Endothelial cell of umbilical vein (primary cell): ENCODE results near the gene MISP.

Experiments
- CTCF ChIP-seq, 2 donors: IDR thresholded peaks; 1 replicate in 1 of 2; 2 replicates in 1 of 2; pipeline ENCODE4 v1.5.1; 2011; ENCODE audit warnings: low read length in 2 of 2, mild to moderate bottlenecking in 2 of 2, moderate library complexity in 2 of 2, control low read depth in 1 of 2, inconsistent platforms in 1 of 2, low read depth in 1 of 2; ENCODE audit not compliant: insufficient read depth in 1 of 2; ENCODE audit errors: extremely low read depth in 1 of 2
- EZH2 ChIP-seq: IDR thresholded peaks from 2 replicates; pipeline ENCODE4 v1.6.1; 2012; ENCODE audit warnings: borderline replicate concordance, low read depth, mild to moderate bottlenecking, moderate library complexity, low read length, inconsistent platforms; ENCODE audit not compliant: severe bottlenecking
- JUN ChIP-seq: IDR thresholded peaks from 2 replicates; pipeline ENCODE4 v1.6.1; 2011; ENCODE audit warnings: borderline replicate concordance, low read depth; ENCODE audit not compliant: insufficient read length, insufficient read depth
- MAX ChIP-seq: IDR thresholded peaks from 2 replicates; pipeline ENCODE4 v1.6.1; 2011; ENCODE audit not compliant: insufficient read depth, insufficient read length
- MYC ChIP-seq: IDR thresholded peaks from one replicate; pipeline ENCODE4 v1.6.1; 2011; ENCODE audit warnings: mild to moderate bottlenecking, low read depth, low read length
- POLR2A ChIP-seq: IDR thresholded peaks from 2 replicates; pipeline ENCODE4 v1.6.1; 2012; ENCODE audit warnings: low read depth, mild to moderate bottlenecking, control low read depth, low read length
- POLR2AphosphoS5 ChIP-seq: IDR thresholded peaks from 2 replicates; pipeline ENCODE4 v1.6.1; 2012; ENCODE audit warnings: low read depth, mild to moderate bottlenecking, control low read depth, low read length, moderate library complexity; ENCODE audit not compliant: insufficient read depth

DNA sequence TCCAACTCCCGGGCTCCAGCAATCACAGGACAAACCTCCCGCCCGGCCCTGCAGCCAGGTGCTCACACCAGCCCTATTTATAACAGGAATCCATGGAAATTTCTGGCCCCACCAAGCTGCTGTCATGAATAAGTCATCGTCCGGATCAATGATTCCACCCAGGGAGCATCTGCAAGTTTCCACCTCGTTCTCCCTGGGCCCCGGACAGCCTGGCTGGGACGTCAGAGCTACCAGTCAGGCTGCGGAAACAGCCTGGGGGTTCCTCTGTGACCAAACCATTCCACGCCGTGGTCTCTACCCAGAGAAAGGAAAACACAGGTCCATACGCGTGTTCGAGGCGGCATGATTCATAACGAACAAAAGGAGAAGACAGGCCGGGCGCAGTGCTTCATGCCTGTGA lies 25.6 kb downstream of the MISP start:
- TF ChIP-seq CTCF (IDR thresholded peaks at IDR 0.05; ENCODE audit: extremely low read depth in 1 of 2, insufficient read depth in 1 of 2, low read depth in 1 of 2, low read length in 2 of 2) = no peak
- TF ChIP-seq POLR2A = no peak
- no peak for TF ChIP-seq MYC
- TF ChIP-seq POLR2AphosphoS5 = no peak
- no peak for TF ChIP-seq MAX
- TF ChIP-seq EZH2 = no peak
- no peak for TF ChIP-seq JUN
